Raji (cell line): Measurements from ENCODE around the gene ZNF598.

Experiments
- POLR2A ChIP-seq: IDR thresholded peaks from 2 replicates; pipeline ENCODE4 v1.6.1; 2011; ENCODE audit warnings: low read depth, low read length, control low read depth; ENCODE audit not compliant: insufficient read depth

The ZNF598 gene

GRCh38 chr16:1982991-1983543, 26.6 kb downstream of the ZNF598 start:
- no peak for TF ChIP-seq POLR2A

- 0 out of 2 replicates have a peak, but pooled peaks have one; percentile 17 for TF ChIP-seq POLR2A
Measured at GRCh38 chr16:1982013-1982433, 27.6 kb downstream of the ZNF598 start.

GRCh38 chr16:1981398-1981836, 28.2 kb downstream of the ZNF598 start, which contains the start of gene NOXO1:
NOXO1 (minus strand) TSS chr16:1981469; CDS start chr16:1981179, 290 bp downstream.
- TF ChIP-seq POLR2A: no peak

GRCh38 chr16:1980770-1981087, 28.9 kb downstream of the ZNF598 start:
- no peak for TF ChIP-seq POLR2A

GRCh38 chr16:1980030-1980769, 29.4 kb downstream of the ZNF598 start:
- TF ChIP-seq POLR2A: no peak

DNA sequence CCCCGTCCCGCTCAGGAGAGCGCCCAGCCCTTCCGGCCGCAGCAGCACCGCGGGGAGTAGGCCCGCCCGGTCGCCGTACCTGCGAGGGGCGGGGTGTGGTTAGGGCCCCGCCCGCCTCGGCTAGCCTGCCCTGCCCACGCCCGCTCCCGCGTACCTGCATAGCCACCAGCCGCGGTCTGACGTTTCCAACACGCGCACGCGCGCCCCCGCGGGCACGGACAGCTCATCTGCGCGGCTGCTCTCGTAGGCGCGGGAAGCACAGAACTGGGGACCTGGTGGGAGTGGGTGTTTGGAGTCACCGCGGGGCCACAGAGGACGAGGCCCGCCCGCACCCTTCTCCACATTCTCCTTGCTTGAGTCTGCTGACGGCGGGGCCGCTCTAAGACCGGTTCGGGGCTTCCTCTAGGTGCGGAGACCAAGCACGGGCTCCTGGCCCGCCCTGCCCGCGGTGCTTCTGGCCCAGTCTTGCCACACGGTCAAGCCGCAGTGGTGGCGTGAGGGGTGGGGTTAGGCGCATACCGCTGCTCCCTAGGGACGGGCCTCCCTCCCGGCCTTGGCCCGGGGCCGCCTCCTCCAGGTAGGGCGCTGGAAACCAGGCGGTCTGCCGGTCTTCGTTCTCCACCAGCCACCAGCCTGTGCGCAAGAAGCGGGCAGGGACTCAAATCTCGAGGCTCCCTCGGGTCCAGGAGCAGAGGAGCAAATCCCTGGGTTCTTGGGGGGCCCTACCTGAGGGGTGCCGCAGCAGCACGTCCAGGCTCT, 30.2 kb downstream of the ZNF598 start:
- TF ChIP-seq POLR2A: no peak

DNA sequence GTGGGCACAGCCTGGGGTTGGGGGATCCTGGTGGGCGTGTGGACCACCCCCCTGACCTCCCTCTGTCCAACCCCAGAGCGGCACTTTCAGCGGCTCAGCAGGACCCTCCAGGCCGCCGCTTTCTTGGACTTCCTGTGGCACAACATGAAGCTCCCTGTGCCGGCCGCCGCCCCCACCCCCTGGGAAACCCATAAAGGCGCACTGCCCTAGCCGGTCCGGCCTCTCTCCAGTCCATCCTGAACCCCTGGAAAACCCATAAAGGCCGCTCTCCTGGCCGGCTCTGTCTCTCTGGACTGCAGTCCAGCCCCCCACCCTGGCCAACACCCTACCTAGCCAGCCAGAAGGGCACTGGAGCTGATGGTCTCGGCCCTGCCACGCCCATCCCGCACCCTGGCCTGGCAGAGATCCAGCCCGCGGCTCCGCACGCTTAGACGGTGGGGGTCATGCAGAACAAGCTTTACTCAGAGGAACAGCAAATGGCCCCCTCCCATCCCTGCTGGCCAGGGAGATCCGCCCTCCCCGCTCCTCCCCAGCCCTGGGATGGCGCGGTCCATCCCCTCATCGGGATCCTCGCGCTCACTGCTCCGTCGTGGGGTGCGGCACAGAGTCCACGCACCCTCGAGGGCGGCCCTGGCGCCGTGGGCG, 31.0 kb downstream of the ZNF598 start:
- TF ChIP-seq POLR2A: no peak

DNA sequence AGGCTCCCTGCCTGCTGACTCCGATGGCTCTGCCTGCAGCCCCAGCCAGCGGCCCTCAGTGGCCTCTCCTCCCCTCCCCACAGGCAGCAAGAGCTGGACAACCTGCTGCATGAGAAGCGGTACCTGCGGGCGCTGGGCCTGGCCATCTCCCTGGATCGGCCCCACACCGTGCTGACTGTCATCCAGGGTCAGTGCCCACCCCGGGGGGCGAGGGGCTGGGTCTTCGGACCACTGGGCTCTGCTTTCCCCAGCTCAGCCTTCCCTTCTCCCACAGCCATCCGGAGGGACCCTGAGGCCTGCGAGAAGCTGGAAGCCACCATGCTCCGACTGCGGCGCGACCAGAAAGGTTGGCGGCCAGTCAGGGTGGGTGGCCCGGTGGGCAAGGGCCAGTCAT, 31.7 kb downstream of the ZNF598 start:
- no peak for TF ChIP-seq POLR2A

DNA sequence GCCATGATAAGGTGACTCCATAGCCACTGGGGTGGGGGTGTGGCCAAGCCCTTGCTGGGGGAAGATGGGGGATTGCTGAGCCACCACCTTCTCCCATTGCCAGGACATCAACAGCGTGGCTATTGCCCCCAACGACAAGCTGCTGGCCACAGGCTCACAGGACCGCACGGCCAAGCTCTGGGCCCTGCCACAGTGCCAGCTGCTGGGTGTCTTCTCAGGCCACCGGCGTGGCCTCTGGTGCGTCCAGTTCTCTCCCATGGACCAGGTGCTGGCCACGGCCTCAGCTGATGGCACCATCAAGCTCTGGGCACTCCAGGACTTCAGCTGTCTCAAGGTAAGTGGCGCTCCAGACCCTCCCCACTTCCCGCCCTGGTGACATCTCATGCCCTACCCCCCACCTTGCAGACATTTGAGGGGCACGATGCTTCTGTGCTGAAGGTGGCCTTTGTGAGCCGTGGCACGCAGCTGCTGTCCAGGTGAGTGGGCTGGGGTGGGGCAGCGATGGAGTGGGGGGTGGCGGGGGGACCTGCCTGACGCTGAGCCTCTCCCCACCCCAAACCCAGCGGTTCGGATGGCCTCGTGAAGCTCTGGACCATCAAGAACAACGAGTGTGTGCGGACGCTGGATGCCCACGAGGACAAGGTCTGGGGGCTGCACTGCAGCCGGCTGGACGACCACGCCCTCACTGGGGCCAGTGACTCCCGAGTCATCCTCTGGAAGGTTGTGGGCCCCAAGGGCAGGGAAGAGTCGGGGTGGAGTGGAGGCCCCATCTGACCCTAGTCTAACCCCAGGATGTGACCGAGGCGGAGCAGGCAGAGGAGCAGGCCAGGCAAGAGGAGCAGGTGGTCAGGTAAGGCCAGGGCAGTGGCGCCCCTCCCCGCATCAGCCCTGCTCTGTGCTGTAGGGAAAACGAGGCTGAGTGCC, 32.4 kb downstream of the ZNF598 start:
- TF ChIP-seq POLR2A: no peak

- no peak for TF ChIP-seq POLR2A
Measured at GRCh38 chr16:1976216-1976520, 33.5 kb downstream of the ZNF598 start.

DNA sequence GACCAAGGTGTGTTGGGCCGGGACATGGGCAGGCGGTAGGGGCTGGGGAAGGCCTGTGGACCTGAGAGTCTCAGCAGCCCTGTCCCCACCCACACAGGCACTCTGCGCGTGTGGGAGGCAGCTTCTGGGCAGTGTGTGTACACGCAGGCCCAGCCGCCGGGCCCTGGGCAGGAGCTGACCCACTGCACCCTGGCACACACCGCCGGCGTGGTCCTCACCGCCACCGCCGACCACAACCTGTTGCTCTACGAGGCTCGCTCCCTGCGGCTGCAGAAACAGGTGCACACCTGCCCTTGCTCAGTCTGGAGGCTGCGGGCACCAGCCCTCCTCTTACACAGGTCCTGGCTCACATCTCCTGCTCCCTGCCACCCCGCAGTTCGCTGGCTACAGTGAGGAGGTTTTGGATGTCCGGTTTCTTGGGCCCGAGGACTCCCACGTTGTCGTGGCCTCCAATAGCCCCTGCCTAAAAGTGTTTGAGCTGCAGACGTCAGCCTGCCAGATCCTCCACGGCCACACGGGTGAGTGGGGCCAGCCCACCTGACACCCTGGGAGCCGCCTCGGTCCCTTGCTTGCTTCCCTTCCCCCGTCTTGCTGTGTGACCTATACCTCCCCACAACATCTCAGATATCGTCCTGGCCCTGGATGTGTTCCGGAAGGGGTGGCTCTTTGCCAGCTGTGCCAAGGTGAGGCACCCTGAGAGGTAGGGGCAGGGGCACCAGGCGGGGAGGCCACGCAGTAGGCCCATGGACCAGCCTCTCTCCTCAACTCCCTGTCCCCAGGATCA, 34.0 kb downstream of the ZNF598 start:
- TF ChIP-seq POLR2A: no peak

GRCh38 chr16:1974157-1975070, 35.2 kb downstream of the ZNF598 start:
- no peak for TF ChIP-seq POLR2A
